Naive B cell (primary cell): ENCODE measurements around the gene TMEM164. TPM values are rescaled to one million over a fixed set of nuclear protein-coding genes. Genes with fewer than 3 reads are reported as not detected.
A peak's percentile ranks its signal among the peaks of the same experiment; 100 is the strongest.
"Not testable (repeated sequence)": the region's sequence is repeated elsewhere in the genome, so short reads cannot be mapped to it uniquely, and the experiment has no call there.

Experiments
- ATAC-seq, 2 donors: fragments of 150-1000 bp; cut with Tn5 transposase; 2 replicates each; pipeline ENCODE4 v1.10.0; 2021; ENCODE audit warnings: low read depth in 2 of 2, mild to moderate bottlenecking in 2 of 2, moderate library complexity in 2 of 2
- DNase-seq: peaks from one replicate; pipeline ENCODE4 v3.0.0; 2022
- H3K27ac Mint-ChIP-seq, 6 donors: one replicate each; pipeline ENCODE4 v1.8.0; 2020 to 2022; ENCODE audit warnings: mild to moderate bottlenecking in 6 of 6, mixed read lengths in 6 of 6, moderate library complexity in 5 of 6, inconsistent platforms in 2 of 6
- H3K27me3 Mint-ChIP-seq, 3 donors: one replicate each; pipeline ENCODE4 v1.8.0; 2021 to 2022; ENCODE audit warnings: mixed read lengths in 3 of 3, mild to moderate bottlenecking in 1 of 3
- H3K36me3 Mint-ChIP-seq, 2 donors: one replicate each; pipeline ENCODE4 v1.8.0; 2020 to 2022; ENCODE audit warnings: mixed read lengths in 2 of 2, inconsistent platforms in 1 of 2, mild to moderate bottlenecking in 1 of 2
- H3K4me1 Mint-ChIP-seq, 3 donors: one replicate each; pipeline ENCODE4 v1.8.0; 2020 to 2022; ENCODE audit warnings: mixed read lengths in 3 of 3, inconsistent platforms in 1 of 3, mild to moderate bottlenecking in 1 of 3, moderate library complexity in 1 of 3
- H3K4me3 Mint-ChIP-seq, 8 donors: one replicate each; pipeline ENCODE4 v1.8.0; 2020 to 2022; ENCODE audit warnings: mild to moderate bottlenecking in 8 of 8, mixed read lengths in 8 of 8, moderate library complexity in 8 of 8, inconsistent platforms in 2 of 8
- H3K9me3 Mint-ChIP-seq, 7 donors: one replicate each; pipeline ENCODE4 v1.8.0; 2020 to 2022; ENCODE audit warnings: mixed read lengths in 7 of 7, mild to moderate bottlenecking in 5 of 7, inconsistent platforms in 2 of 7, moderate library complexity in 1 of 7
- polyA plus RNA-seq, 6 donors: library from polyadenylated mRNA; unstranded; fragments of 300-500 nt; fragmentation: Illumina TruSeq; gene quantifications; one replicate each; pipeline ENCODE4 v1.2.3, GENCODE V29; 2021; ENCODE audit warnings: low read depth in 6 of 6

TMEM164 gene
- polyA plus RNA-seq, 6 donors from 2014 or later = 1.4 to 2.4 (median 1.8) TPM; not detected in 1

DNA sequence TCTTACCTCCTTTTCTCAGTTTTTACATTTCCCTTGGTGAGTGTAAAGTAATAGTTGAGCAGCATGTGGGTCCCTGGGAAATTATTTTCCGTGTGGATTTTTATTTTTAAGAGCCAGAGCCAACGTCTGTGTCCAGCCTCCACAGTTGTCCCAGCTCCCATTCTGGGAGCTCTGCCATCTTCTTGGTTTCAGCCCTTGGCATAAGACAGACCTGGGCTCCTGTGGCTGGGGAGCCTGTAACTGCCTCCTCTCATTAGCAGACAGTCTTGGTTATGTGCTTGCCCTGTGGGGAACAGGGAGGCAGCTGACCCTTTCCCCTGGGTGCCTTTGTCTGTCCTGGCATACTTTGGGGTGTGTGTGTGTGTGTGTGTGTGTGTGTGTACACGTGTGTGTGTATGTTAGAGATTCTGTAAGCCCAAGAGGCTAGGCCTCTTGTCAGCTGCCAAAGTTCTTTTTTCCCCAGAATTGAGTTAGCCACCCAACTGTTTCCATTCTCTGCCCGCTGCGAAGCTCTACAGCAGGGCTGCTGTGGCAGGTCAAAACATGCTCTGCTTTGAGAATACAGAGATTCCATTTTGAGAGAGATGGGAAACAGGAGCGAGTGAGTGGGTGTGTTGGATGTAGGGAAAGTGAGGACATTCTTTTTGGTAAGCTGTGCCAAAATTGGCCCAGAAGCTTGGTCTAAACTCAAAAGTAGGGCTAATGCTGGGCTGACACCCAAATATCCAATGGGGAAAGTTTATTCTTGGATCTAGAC lies 140.7 kb downstream of the TMEM164 start:
- peaks cover 4 to 6% (median 4%) of the 10 kb centered on the region in 3 donors for H3K4me1 Mint-ChIP-seq
- H3K27ac Mint-ChIP-seq = peak overlapping the region in 2 of 6 donors; percentile 81 to 94
- DNase-seq (no peak), ATAC-seq (no peak)
- no peaks in the 10 kb centered on the region for H3K27me3 Mint-ChIP-seq
- H3K9me3 Mint-ChIP-seq = peaks cover 0 to 4% (median 0%) of the 10 kb centered on the region in 7 donors
- no peaks in the 10 kb centered on the region for H3K36me3 Mint-ChIP-seq
- H3K4me3 Mint-ChIP-seq = no peak overlapping the region

GRCh38 chrX:110145311-110145710 lies 142.4 kb downstream of the TMEM164 start:
- DNase-seq (no peak), ATAC-seq (no peak)
- peaks cover 4 to 6% (median 4%) of the 10 kb centered on the region in 3 donors for H3K4me1 Mint-ChIP-seq
- H3K27ac Mint-ChIP-seq = peak overlapping the region in 1 of 6 donors; percentile 22
- no peak overlapping the region for H3K4me3 Mint-ChIP-seq
- no peaks in the 10 kb centered on the region for H3K27me3 Mint-ChIP-seq
- H3K9me3 Mint-ChIP-seq = peaks cover 0 to 4% (median 0%) of the 10 kb centered on the region in 7 donors
- H3K36me3 Mint-ChIP-seq = peaks cover 0 to 9% of the 10 kb centered on the region in 2 donors

- ATAC-seq = peak; percentile 53 to 59
- peaks cover 0 to 9% of the 10 kb centered on the region in 2 donors for H3K36me3 Mint-ChIP-seq
- no peak overlapping the region for H3K4me3 Mint-ChIP-seq
- H3K9me3 Mint-ChIP-seq = peaks cover 0 to 4% (median 0%) of the 10 kb centered on the region in 7 donors
- DNase-seq = peak; percentile 12
- no peaks in the 10 kb centered on the region for H3K27me3 Mint-ChIP-seq
- H3K4me1 Mint-ChIP-seq = peaks cover 4 to 6% (median 4%) of the 10 kb centered on the region in 3 donors
- no peak overlapping the region for H3K27ac Mint-ChIP-seq
These were observed 142.9 kb downstream of the TMEM164 start for GRCh38 chrX:110145854-110146253.

- ATAC-seq (peak; percentile 56 to 58), DNase-seq (peak; percentile 30)
- Mint-ChIP-seq H3K27me3 (no peaks in the 10 kb centered on the region), H3K4me3 (no peak overlapping the region), H3K27ac (peak overlapping the region in 1 of 6 donors; percentile 8), H3K36me3 (peaks cover 0 to 9% of the 10 kb centered on the region in 2 donors), H3K4me1 (peaks cover 4 to 5% (median 4%) of the 10 kb centered on the region in 3 donors), H3K9me3 (peaks cover 0 to 4% (median 0%) of the 10 kb centered on the region in 7 donors)
These were observed 143.6 kb downstream of the TMEM164 start for GRCh38 chrX:110146521-110146920.

DNA sequence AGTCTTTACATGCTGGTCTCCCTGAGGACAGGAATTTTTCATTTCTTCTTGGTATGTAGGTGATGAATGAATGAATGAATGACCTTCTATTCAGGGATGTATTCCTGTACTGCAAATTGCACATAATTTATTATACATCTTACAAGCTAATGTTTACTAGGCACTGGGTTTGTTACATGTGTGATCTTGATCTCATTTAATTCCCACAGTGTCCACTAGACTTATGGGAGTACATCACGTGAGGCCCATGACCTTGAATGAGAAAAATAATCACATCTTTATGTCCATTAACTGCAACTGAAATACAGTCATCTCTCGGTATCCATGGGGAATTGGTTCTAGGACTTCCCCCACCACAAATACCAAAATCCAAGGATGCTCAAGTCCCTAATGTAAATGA lies 150.3 kb downstream of the TMEM164 start:
- no peak overlapping the region for H3K4me3 Mint-ChIP-seq
- H3K36me3 Mint-ChIP-seq = peaks cover 0 to 9% of the 10 kb centered on the region in 2 donors
- peaks cover 0 to 8% (median 0%) of the 10 kb centered on the region in 3 donors for H3K27me3 Mint-ChIP-seq
- H3K4me1 Mint-ChIP-seq = no peaks in the 10 kb centered on the region
- peaks cover 0 to under 1% (median 0%) of the 10 kb centered on the region in 7 donors for H3K9me3 Mint-ChIP-seq
- DNase-seq (no peak), ATAC-seq (no peak)
- no peak overlapping the region for H3K27ac Mint-ChIP-seq

DNA sequence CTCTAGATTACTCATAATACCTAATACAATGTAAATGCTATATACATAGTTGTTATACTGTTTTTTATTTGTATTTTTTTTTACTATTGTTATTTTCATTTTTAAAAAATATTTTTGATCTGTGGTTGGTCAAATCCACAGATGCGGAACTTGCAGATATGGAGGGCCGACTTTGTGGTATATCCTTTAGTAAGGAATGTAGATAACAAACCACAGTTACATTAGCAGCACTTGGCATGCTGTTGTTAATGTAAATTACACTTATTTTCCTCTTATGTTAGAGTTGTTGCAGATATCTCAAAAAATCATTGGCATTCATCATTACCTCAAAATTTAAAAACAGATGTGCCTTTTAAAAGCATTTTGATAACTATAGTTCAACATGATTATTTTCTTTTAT lies 151.0 kb downstream of the TMEM164 start:
- peaks cover 0 to 8% (median 0%) of the 10 kb centered on the region in 3 donors for H3K27me3 Mint-ChIP-seq
- DNase-seq (no peak), ATAC-seq (no peak)
- H3K4me3 Mint-ChIP-seq = no peak overlapping the region
- H3K4me1 Mint-ChIP-seq = peaks cover under 1 to 1% (median 1%) of the 10 kb centered on the region in 3 donors
- H3K27ac Mint-ChIP-seq = no peak overlapping the region
- peaks cover 0 to 9% of the 10 kb centered on the region in 2 donors for H3K36me3 Mint-ChIP-seq
- no peaks in the 10 kb centered on the region for H3K9me3 Mint-ChIP-seq

DNA sequence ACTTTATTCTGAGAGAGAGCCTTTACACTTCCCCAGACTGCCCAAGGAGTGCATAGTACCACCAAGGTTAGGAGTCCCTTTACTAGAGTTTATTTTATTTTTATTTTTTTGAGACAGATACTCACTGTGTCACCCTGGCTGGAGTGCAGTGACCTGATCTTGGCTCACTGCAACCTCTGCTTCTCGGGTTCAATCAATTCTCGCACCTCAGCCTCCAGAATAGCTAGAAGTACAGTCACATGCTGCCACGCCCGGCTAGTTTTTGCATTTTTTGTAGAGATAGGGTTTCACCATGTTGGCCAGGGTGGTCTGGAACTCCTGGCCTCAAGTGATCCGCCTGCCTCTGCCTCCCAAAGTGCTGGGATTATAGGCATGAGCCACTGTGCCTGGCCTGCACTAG lies 151.4 kb downstream of the TMEM164 start:
- not testable (repeated sequence) for H3K4me1 Mint-ChIP-seq, H3K27me3 Mint-ChIP-seq, ATAC-seq, H3K9me3 Mint-ChIP-seq, H3K36me3 Mint-ChIP-seq, DNase-seq, H3K4me3 Mint-ChIP-seq
- H3K27ac Mint-ChIP-seq = peak overlapping the region in 1 of 6 donors; percentile 39

DNA sequence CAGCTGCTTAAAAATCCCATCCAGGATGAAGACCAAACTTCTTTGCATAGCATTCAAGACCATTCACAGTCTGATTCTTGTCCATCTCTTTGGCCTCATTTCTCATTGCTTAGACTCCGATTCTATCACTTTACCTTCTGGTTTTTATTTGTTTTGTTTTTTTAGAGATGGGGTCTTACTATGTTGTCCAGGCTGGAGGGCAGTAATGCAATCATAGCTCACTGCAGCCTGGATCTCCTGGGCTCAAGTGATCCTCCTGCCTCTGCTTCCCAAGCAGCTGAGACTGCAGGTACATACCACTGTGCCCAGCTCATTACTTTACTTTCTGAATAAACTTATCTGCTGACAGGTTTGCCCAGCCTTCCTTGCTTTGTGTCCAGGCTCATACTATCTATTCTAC lies 152.8 kb downstream of the TMEM164 start:
- Mint-ChIP-seq H3K36me3 (no peaks in the 10 kb centered on the region), H3K9me3 (no peaks in the 10 kb centered on the region), H3K27ac (peak overlapping the region in 1 of 6 donors; percentile 81), H3K4me3 (no peak overlapping the region), H3K27me3 (peaks cover 0 to 8% (median 0%) of the 10 kb centered on the region in 3 donors), H3K4me1 (peaks cover 10 to 12% (median 11%) of the 10 kb centered on the region in 3 donors)
- ATAC-seq (no peak), DNase-seq (no peak)

GRCh38 chrX:110156167-110156754 lies 153.3 kb downstream of the TMEM164 start:
- Mint-ChIP-seq H3K36me3 (no peaks in the 10 kb centered on the region), H3K4me1 (peaks cover 10 to 12% (median 11%) of the 10 kb centered on the region in 3 donors), H3K4me3 (no peak overlapping the region), H3K27me3 (peaks cover 0 to 8% (median 0%) of the 10 kb centered on the region in 3 donors), H3K27ac (peak overlapping the region in 1 of 6 donors; percentile 36), H3K9me3 (no peaks in the 10 kb centered on the region)
- no peak for ATAC-seq
- peak; percentile 21 for DNase-seq

DNA sequence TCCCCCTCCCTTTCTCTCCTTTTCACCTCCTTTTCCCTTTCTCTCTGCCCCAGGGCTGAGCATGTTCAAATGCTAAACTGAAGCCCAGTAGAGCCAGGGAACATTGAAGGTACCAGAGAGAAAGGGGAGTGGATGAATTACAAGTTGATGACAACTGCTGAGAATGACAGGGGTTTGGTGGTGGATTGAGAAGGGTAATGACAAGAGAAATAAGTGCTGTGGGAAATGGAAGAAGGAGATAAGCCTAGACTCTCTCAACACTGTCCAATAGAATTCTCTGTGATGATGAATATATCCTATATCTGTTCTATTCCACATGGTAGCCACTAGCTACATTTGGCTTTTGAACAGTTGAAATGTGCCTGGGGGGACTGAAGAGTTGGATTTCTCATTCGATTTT lies 154.5 kb downstream of the TMEM164 start:
- no peak overlapping the region for H3K27ac Mint-ChIP-seq
- no peak for DNase-seq
- H3K27me3 Mint-ChIP-seq = peaks cover 0 to 8% (median 0%) of the 10 kb centered on the region in 3 donors
- H3K4me3 Mint-ChIP-seq = no peak overlapping the region
- ATAC-seq = no peak
- H3K4me1 Mint-ChIP-seq = peaks cover 10 to 12% (median 11%) of the 10 kb centered on the region in 3 donors
- H3K36me3 Mint-ChIP-seq = no peaks in the 10 kb centered on the region
- no peaks in the 10 kb centered on the region for H3K9me3 Mint-ChIP-seq

DNA sequence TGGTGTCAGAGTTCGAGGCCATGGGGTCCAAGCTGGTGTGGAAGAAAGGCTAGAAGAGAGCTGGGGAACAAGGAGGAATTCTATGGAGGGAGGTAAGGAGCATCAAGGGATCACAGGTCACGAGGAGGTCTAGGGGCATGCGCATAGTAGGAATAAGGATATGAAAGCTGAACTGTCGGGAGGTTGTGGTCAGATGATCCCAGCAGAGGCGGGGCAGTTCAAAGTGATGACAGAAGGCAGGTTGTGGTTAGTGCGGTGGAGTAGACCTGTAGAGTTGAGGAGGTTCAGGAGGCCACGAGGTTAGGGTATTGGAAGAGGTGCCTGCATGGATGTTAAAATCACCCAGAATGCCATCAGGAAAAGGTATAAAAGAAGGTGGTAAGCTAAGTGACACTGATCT lies 156.3 kb downstream of the TMEM164 start:
- Mint-ChIP-seq H3K4me3 (no peak overlapping the region), H3K36me3 (no peaks in the 10 kb centered on the region), H3K4me1 (peaks cover 10 to 12% (median 11%) of the 10 kb centered on the region in 3 donors), H3K27me3 (peaks cover 0 to 8% (median 0%) of the 10 kb centered on the region in 3 donors), H3K27ac (peak overlapping the region; percentile 27 to 85 (median 48)), H3K9me3 (no peaks in the 10 kb centered on the region)
- ATAC-seq (peak; percentile 18 to 28), DNase-seq (no peak)

DNA sequence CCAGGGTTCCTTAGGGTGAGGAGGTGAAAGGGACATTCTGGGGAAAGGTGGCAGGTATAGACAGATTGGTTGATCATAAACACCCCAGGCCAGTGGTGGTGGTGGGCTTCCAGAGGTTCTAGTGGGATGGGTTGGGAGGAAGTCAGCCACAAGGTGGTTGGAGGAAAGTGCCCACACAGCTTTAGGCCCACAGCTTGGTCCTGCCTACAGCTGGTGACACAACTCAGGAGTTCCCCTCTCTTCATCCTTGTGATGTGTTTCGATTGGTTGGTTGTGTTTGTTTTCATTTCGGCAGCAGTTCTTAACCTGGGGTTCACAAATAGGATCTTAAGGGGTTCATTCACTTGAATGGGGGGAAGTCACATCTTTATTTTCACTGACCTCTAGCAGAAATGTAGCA lies 157.0 kb downstream of the TMEM164 start:
- no peaks in the 10 kb centered on the region for H3K36me3 Mint-ChIP-seq
- no peak overlapping the region for H3K4me3 Mint-ChIP-seq
- H3K27ac Mint-ChIP-seq = peak overlapping the region in 3 of 6 donors; percentile 65 to 85 (median 79)
- DNase-seq (no peak), ATAC-seq (peak; percentile 40 to 46)
- H3K9me3 Mint-ChIP-seq = no peaks in the 10 kb centered on the region
- peaks cover 0 to 6% (median 0%) of the 10 kb centered on the region in 3 donors for H3K27me3 Mint-ChIP-seq
- H3K4me1 Mint-ChIP-seq = peaks cover 10 to 12% (median 11%) of the 10 kb centered on the region in 3 donors

DNA sequence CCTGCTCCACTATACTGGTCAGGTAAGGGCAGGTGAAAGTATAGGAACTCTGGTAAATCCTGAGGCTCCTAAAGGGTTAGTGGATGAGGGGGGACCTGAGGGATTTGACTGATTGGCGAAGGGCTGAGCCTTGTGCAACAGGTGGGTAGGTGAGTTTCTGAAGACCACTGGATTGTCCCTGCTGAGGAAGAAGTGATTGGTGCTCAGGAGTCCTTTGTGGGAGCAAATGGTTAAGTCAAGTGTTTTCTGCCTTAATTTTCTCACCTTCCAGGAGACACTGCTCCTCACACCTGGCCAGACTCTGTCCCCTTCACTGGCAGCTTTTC lies 158.4 kb downstream of the TMEM164 start:
- Mint-ChIP-seq H3K36me3 (no peaks in the 10 kb centered on the region), H3K4me1 (peaks cover 10 to 12% (median 11%) of the 10 kb centered on the region in 3 donors), H3K4me3 (no peak overlapping the region), H3K9me3 (no peaks in the 10 kb centered on the region), H3K27me3 (no peaks in the 10 kb centered on the region), H3K27ac (no peak overlapping the region)
- ATAC-seq (no peak), DNase-seq (no peak)

DNA sequence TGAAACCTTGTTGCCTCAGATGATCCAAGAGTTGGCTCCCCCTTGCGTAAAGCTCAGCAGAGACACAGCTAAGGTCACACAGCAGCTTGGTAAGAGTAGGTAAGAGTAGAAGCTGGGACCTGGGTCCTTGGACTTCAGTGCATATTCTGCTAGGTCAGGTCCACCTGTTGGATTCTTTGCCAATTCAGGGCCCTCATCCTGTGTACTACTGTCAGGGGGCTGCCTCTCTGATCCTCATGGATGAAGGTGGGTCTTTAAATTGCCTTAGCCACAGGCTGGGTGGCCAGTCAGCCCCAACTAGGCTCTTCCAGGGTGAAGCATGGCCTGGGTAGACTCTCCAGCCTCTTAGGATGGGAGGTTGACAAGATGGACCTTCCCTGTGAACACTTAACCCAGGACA lies 159.2 kb downstream of the TMEM164 start:
- no peak for ATAC-seq
- no peak overlapping the region for H3K27ac Mint-ChIP-seq
- no peaks in the 10 kb centered on the region for H3K36me3 Mint-ChIP-seq
- H3K9me3 Mint-ChIP-seq = no peaks in the 10 kb centered on the region
- no peak overlapping the region for H3K4me3 Mint-ChIP-seq
- peaks cover 10 to 12% (median 11%) of the 10 kb centered on the region in 3 donors for H3K4me1 Mint-ChIP-seq
- DNase-seq = no peak
- H3K27me3 Mint-ChIP-seq = no peaks in the 10 kb centered on the region
